IMR-90 (cell line): ENCODE measurements around the gene SLC48A1. TPM values are rescaled to one million over a fixed set of nuclear protein-coding genes. Genes with fewer than 3 reads are reported as not detected.

Experiments
- ATAC-seq: fragments of 200-7000 bp; cut with Tn5 transposase; 2 replicates; pipeline ENCODE4 v1.9.1; 2020; ENCODE audit warnings: low read depth, mild to moderate bottlenecking, moderate library complexity
- BruUV-seq: library from RNA; stranded (reverse); fragments of 400-500 nt; replicated peaks from 2 replicates; lab custom pipeline; 2021; lab: Mats Ljungman, UMichigan
- CTCF ChIA-PET: fragments of 300-600 bp; formaldehyde crosslinking; extraction: SDS; loops from one replicate; lab custom pipeline; 2021; ENCODE audit warnings: antibody characterized with exemption; lab: Yijun Ruan, JAX
- POLR2A ChIA-PET: fragments of 300-600 bp; sonication (Branson Sonifier 250); formaldehyde crosslinking; loops from one replicate; lab custom pipeline; 2022; ENCODE audit warnings: antibody characterized with exemption; ENCODE audit not compliant: unreplicated experiment; lab: Charles Lee
- DNase-seq: peaks from one replicate; pipeline ENCODE4 v3.0.0; 2013
- H2AFZ ChIP-seq: replicated peaks from 2 replicates; pipeline ENCODE3; 2013; ENCODE audit warnings: low read length, mild to moderate bottlenecking; ENCODE audit not compliant: poor library complexity
- H2AK5ac ChIP-seq: 2 replicates; pipeline ENCODE4 v1.6.1; 2013; ENCODE audit warnings: low read depth, low read length, inconsistent platforms
- H2AK9ac ChIP-seq: replicated peaks from 2 replicates; pipeline ENCODE3; 2013; ENCODE audit warnings: mild to moderate bottlenecking, low read depth, low read length, moderate library complexity; ENCODE audit not compliant: poor library complexity
- H2BK120ac ChIP-seq: 2 replicates; pipeline ENCODE4 v1.6.1; 2013; ENCODE audit warnings: low read depth, low read length, inconsistent platforms
- H2BK15ac ChIP-seq: 3 replicates; pipeline ENCODE4 v1.6.1; 2013; ENCODE audit warnings: low read depth, low read length, inconsistent platforms
- H2BK20ac ChIP-seq: 2 replicates; pipeline ENCODE4 v1.6.1; 2013; ENCODE audit warnings: low read depth, mild to moderate bottlenecking, inconsistent platforms, low read length, moderate library complexity
- H2BK5ac ChIP-seq: 2 replicates; pipeline ENCODE4 v1.6.1; 2013; ENCODE audit warnings: mild to moderate bottlenecking, low read depth, low read length, inconsistent platforms; ENCODE audit not compliant: poor library complexity, severe bottlenecking
- H3K14ac ChIP-seq: replicated peaks from 2 replicates; pipeline ENCODE4 v1.6.1; 2013; ENCODE audit warnings: low read depth, low read length, inconsistent platforms
- H3K18ac ChIP-seq: 2 replicates; pipeline ENCODE4 v1.6.1; 2013; ENCODE audit warnings: low read depth, low read length, control low read depth
- H3K23ac ChIP-seq: 2 replicates; pipeline ENCODE4 v1.6.1; 2013; ENCODE audit warnings: low read depth, low read length, inconsistent platforms
- H3K27ac ChIP-seq: 2 replicates; pipeline ENCODE4 v1.5.1; 2013; ENCODE audit warnings: mild to moderate bottlenecking, control low read depth, low read length; ENCODE audit not compliant: insufficient read depth
- H3K27me3 ChIP-seq: 2 replicates; pipeline ENCODE4 v1.6.1; 2013; ENCODE audit warnings: low read length; ENCODE audit not compliant: control insufficient read depth, insufficient read depth
- H3K36me3 ChIP-seq: 2 replicates; pipeline ENCODE4 v1.6.1; 2013; ENCODE audit warnings: low read length, mixed read lengths; ENCODE audit not compliant: control insufficient read depth, insufficient read depth
- H3K4ac ChIP-seq: 2 replicates; pipeline ENCODE4 v1.6.1; 2013; ENCODE audit warnings: low read depth, low read length, inconsistent platforms
- H3K4me1 ChIP-seq: 2 replicates; pipeline ENCODE4 v1.6.1; 2013; ENCODE audit warnings: low read length, mixed read lengths; ENCODE audit not compliant: control insufficient read depth, insufficient read depth
- H3K4me2 ChIP-seq: 2 replicates; pipeline ENCODE4 v1.6.1; 2013; ENCODE audit warnings: low read depth, mild to moderate bottlenecking, control low read depth, low read length, moderate library complexity
- H3K4me3 ChIP-seq: 2 replicates; pipeline ENCODE4 v1.5.1; 2013; ENCODE audit warnings: low read depth, mild to moderate bottlenecking, control low read depth, low read length, moderate library complexity; ENCODE audit not compliant: insufficient read depth
- H3K56ac ChIP-seq: 2 replicates; pipeline ENCODE4 v1.6.1; 2013; ENCODE audit warnings: low read length, inconsistent platforms; ENCODE audit not compliant: insufficient read depth; ENCODE audit errors: extremely low read depth
- H3K79me1 ChIP-seq, 2 experiments: 2 replicates each; pipeline ENCODE4 v1.6.1; 2013; ENCODE audit warnings: low read length in 2 of 2, inconsistent platforms in 1 of 2, low read depth in 1 of 2
- H3K9ac ChIP-seq: 2 replicates; pipeline ENCODE4 v1.6.1; 2013; ENCODE audit warnings: low read depth, low read length, control low read depth
- H3K9me1 ChIP-seq: 2 replicates; pipeline ENCODE4 v1.6.1; 2013; ENCODE audit warnings: low read length, inconsistent platforms; ENCODE audit not compliant: insufficient read depth
- H3K9me3 ChIP-seq: 2 replicates; pipeline ENCODE4 v1.6.1; 2013; ENCODE audit warnings: low read length; ENCODE audit not compliant: control insufficient read depth, insufficient read depth
- H4K20me1 ChIP-seq: 2 replicates; pipeline ENCODE4 v1.6.1; 2013; ENCODE audit warnings: low read length, inconsistent platforms; ENCODE audit not compliant: insufficient read depth
- H4K5ac ChIP-seq: 2 replicates; pipeline ENCODE4 v1.6.1; 2013; ENCODE audit warnings: mild to moderate bottlenecking, low read depth, low read length, control low read depth
- H4K8ac ChIP-seq, 2 experiments: 2 replicates each; pipeline ENCODE4 v1.6.1; 2013; ENCODE audit warnings: low read depth in 2 of 2, low read length in 2 of 2, control low read depth in 1 of 2, inconsistent platforms in 1 of 2
- H4K91ac ChIP-seq: 2 replicates; pipeline ENCODE4 v1.6.1; 2013; ENCODE audit warnings: low read depth, low read length, inconsistent platforms; ENCODE audit not compliant: insufficient read depth
- BHLHE40 ChIP-seq: fragments of 150-350 bp; IDR thresholded peaks from 2 replicates; pipeline ENCODE4 v1.6.1; 2016; ENCODE audit warnings: mild to moderate bottlenecking, low read depth, low read length
- CEBPB ChIP-seq: IDR thresholded peaks from 2 replicates; pipeline ENCODE4 v1.6.1; 2012; ENCODE audit warnings: low read depth, low read length, improper control_type of control experiment
- CHD1 ChIP-seq: IDR thresholded peaks from 2 replicates; pipeline ENCODE4 v1.6.1; 2012; ENCODE audit warnings: low read depth, low read length, improper control_type of control experiment
- CTCF ChIP-seq: conservative IDR thresholded peaks from 2 replicates; pipeline ENCODE4 v1.5.1; 2012; ENCODE audit warnings: mild to moderate bottlenecking, low read depth, low read length, improper control_type of control experiment
- ELK1 ChIP-seq: fragments of 150-350 bp; IDR thresholded peaks from 2 replicates; pipeline ENCODE4 v1.6.1; 2016; ENCODE audit warnings: low read depth, mild to moderate bottlenecking, low read length, moderate library complexity, borderline replicate concordance
- FOS ChIP-seq: fragments of 150-350 bp; IDR thresholded peaks from 2 replicates; pipeline ENCODE4 v1.6.1; 2016; ENCODE audit warnings: low read depth, low read length
- MAFK ChIP-seq: IDR thresholded peaks from 2 replicates; pipeline ENCODE4 v1.6.1; 2012; ENCODE audit warnings: low read depth, low read length, improper control_type of control experiment
- MAZ ChIP-seq: IDR thresholded peaks from 2 replicates; pipeline ENCODE4 v1.6.1; 2012; ENCODE audit warnings: low read depth, mild to moderate bottlenecking, low read length, improper control_type of control experiment, moderate library complexity, borderline replicate concordance
- MXI1 ChIP-seq: IDR thresholded peaks from 2 replicates; pipeline ENCODE4 v1.6.1; 2012; ENCODE audit warnings: low read depth, mild to moderate bottlenecking, low read length, moderate library complexity, borderline replicate concordance
- NFE2L2 ChIP-seq: fragments of 150-350 bp; IDR thresholded peaks from 2 replicates; pipeline ENCODE4 v1.6.1; 2016; ENCODE audit warnings: low read depth, mild to moderate bottlenecking, low read length
- POLR2A ChIP-seq: IDR thresholded peaks from 2 replicates; pipeline ENCODE4 v1.6.1; 2012; ENCODE audit warnings: mild to moderate bottlenecking, low read depth, low read length
- RAD21 ChIP-seq: IDR thresholded peaks from 2 replicates; pipeline ENCODE4 v1.6.1; 2012; ENCODE audit warnings: low read length, improper control_type of control experiment
- RCOR1 ChIP-seq: IDR thresholded peaks from 2 replicates; pipeline ENCODE4 v1.6.1; 2012; ENCODE audit warnings: mild to moderate bottlenecking, low read length, improper control_type of control experiment; ENCODE audit not compliant: insufficient replicate concordance
- RFX5 ChIP-seq: IDR thresholded peaks from 2 replicates; pipeline ENCODE4 v1.8.0; 2012; ENCODE audit warnings: low read depth, mild to moderate bottlenecking, low read length, moderate library complexity
- SMC3 ChIP-seq: fragments of 150-350 bp; IDR thresholded peaks from 2 replicates; pipeline ENCODE4 v1.6.1; 2016; ENCODE audit warnings: low read depth, mild to moderate bottlenecking, antibody characterized with exemption, low read length, moderate library complexity
- USF2 ChIP-seq: fragments of 150-350 bp; IDR thresholded peaks from 2 replicates; pipeline ENCODE4 v1.6.1; 2017; ENCODE audit warnings: mild to moderate bottlenecking, antibody characterized with exemption, low read length, low read depth
- WGBS, 2 experiments: methylation state at CpG; one replicate each; pipeline versions ENCODE4 v1.1.5 to v1.1.7; 2013; ENCODE audit warnings: missing lambda C conversion rate in 2 of 2; ENCODE audit not compliant: insufficient read length in 1 of 2; ENCODE audit errors: extremely low coverage in 2 of 2; 5-methylcytosine and 5-hydroxymethylcytosine counted together
- dilution Hi-C: fragments of 300-500 bp; cut with HindIII; formaldehyde crosslinking; loops from one replicate; pipeline ENCODE4 v1.14.3; 2018; ENCODE audit warnings: low sequenced_read_pairs; ENCODE audit not compliant: unreplicated experiment
- in situ Hi-C: fragments of 300-500 bp; cut with MboI; formaldehyde crosslinking; loops from 3 replicates; pipeline ENCODE4 v1.14.3; 2019; ENCODE audit warnings: low sequenced_read_pairs, inconsistent platforms, mixed read lengths
- intact Hi-C: fragments of 100-400 bp; cut with micrococcal nuclease; formaldehyde crosslinking; loops from 2 replicates; pipeline ENCODE4 v1.10.0; 2022
- polyA plus RNA-seq, 3 experiments: library from polyadenylated mRNA; depleted of rRNA; stranded (reverse); fragments of >200 nt; gene quantifications; 2 replicates each; pipeline ENCODE4 v1.2.3, GENCODE V29; 2012; ENCODE audit warnings: low replicate concordance in 1 of 3
- total RNA-seq: library from RNA; depleted of rRNA; stranded (reverse); fragments of >200 nt; gene quantifications from 2 replicates; pipeline ENCODE4 v1.2.3, GENCODE V29; 2012

The SLC48A1 gene
- total and polyA plus RNA-seq, 2 of the 4 experiments (the other 2 are of a cell fraction): 4.8 to 5.9 TPM

GRCh38 chr12:47744005-47744651 is 28.9 kb upstream of the SLC48A1 start:
- TF ChIP-seq MXI1 (no peak), NFE2L2 (no peak), FOS (no peak), CEBPB (no peak), RCOR1 (no peak), MAFK (no peak), POLR2A (no peak), MAZ (no peak), RFX5 (no peak), CHD1 (no peak), BHLHE40 (no peak), USF2 (no peak), CTCF (no peak; the same call in 1 of the 2 replicates), RAD21 (no peak), SMC3 (no peak), ELK1 (no peak)
- no peaks in the 10 kb centered on the region for H3K36me3 ChIP-seq
- no peak overlapping the region for H2AK5ac ChIP-seq
- no peak overlapping the region for H3K9ac ChIP-seq
- no CpG with 5 or more reads among the region's 10 CpGs for WGBS, 2 experiments
- ChIA-PET POLR2A (no interaction called here), CTCF (interaction anchor here (2.2 to 2.4 kb wide), 2 partner anchors 14 to 94 kb away, joined by 11 to 12 read pairs; partner anchors contain the start of gene RAPGEF3)
- dilution Hi-C loops (no loop called here), intact Hi-C loops (no loop called here), in situ Hi-C loops (loop anchor here (10.0 kb wide), 1 partner anchor 91 kb away; no protein-coding TSS in a partner anchor)
- no peak overlapping the region for H3K18ac ChIP-seq
- peaks cover 2% of the 10 kb centered on the region; the same call in 1 of the 2 replicates for H3K4me1 ChIP-seq
- no peaks in the 10 kb centered on the region for H3K9me3 ChIP-seq
- no peak overlapping the region for H3K27ac ChIP-seq
- no peak overlapping the region for H2AK9ac ChIP-seq
- no peak overlapping the region for H4K8ac ChIP-seq
- H2AFZ ChIP-seq: no peak overlapping the region
- no peak overlapping the region for H2BK120ac ChIP-seq
- H3K23ac ChIP-seq: no peak overlapping the region
- H3K27me3 ChIP-seq: peaks cover 32% of the 10 kb centered on the region
- no peak overlapping the region for H4K91ac ChIP-seq
- no peak overlapping the region for H3K4me2 ChIP-seq
- no peaks in the 10 kb centered on the region for H4K20me1 ChIP-seq
- ATAC-seq (no peak), DNase-seq (no peak)
- H3K4ac ChIP-seq: no peak overlapping the region
- H2BK20ac ChIP-seq: no peak overlapping the region
- H4K5ac ChIP-seq: no peak overlapping the region
- no peak overlapping the region for H3K56ac ChIP-seq
- no peak overlapping the region for H3K4me3 ChIP-seq
- no peak overlapping the region for H2BK5ac ChIP-seq
- no peaks in the 10 kb centered on the region for H3K9me1 ChIP-seq
- no peak overlapping the region for H2BK15ac ChIP-seq
- H3K14ac ChIP-seq: no peak overlapping the region
- BruUV-seq: no TSS peak
- H3K79me1 ChIP-seq: no peaks in the 10 kb centered on the region
